Measurements from ENCODE around the gene CD99L2.

- TF ChIP-seq, protein P1, sequence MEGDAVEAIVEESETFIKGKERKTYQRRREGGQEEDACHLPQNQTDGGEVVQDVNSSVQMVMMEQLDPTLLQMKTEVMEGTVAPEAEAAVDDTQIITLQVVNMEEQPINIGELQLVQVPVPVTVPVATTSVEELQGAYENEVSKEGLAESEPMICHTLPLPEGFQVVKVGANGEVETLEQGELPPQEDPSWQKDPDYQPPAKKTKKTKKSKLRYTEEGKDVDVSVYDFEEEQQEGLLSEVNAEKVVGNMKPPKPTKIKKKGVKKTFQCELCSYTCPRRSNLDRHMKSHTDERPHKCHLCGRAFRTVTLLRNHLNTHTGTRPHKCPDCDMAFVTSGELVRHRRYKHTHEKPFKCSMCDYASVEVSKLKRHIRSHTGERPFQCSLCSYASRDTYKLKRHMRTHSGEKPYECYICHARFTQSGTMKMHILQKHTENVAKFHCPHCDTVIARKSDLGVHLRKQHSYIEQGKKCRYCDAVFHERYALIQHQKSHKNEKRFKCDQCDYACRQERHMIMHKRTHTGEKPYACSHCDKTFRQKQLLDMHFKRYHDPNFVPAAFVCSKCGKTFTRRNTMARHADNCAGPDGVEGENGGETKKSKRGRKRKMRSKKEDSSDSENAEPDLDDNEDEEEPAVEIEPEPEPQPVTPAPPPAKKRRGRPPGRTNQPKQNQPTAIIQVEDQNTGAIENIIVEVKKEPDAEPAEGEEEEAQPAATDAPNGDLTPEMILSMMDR (IDR thresholded peaks at IDR 0.05), result no peak
- TF ChIP-seq POLR2AphosphoS5 (IDR thresholded peaks at IDR 0.05), result no peak
Measured at GRCh38 chrX:150779385-150779784, 119.1 kb downstream of the CD99L2 start.
